GM20431 (cell line): ENCODE data around the gene TAS2R5.
"Not testable (repeated sequence)": the region's sequence is repeated elsewhere in the genome, so short reads cannot be mapped to it uniquely, and the experiment has no call there.

ENCODE experiments used
- in situ Hi-C: fragments of 300-500 bp; cut with MseI, MboI; formaldehyde crosslinking; loops from one replicate; pipeline ENCODE4 v1.15.0; 2020; ENCODE audit warnings: low sequenced_read_pairs; ENCODE audit not compliant: unreplicated experiment

TAS2R5 gene, protein sequence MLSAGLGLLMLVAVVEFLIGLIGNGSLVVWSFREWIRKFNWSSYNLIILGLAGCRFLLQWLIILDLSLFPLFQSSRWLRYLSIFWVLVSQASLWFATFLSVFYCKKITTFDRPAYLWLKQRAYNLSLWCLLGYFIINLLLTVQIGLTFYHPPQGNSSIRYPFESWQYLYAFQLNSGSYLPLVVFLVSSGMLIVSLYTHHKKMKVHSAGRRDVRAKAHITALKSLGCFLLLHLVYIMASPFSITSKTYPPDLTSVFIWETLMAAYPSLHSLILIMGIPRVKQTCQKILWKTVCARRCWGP

GRCh38 chr7:141789917-141790316, at the start of gene TAS2R5:
Gene TAS2R5 (plus strand): TSS chr7:141790217. CDS start chr7:141790362, 145 bp downstream.
- in situ Hi-C loops = no loop called here

- in situ Hi-C loops = no loop called here
Measured at GRCh38 chr7:141742229-141742628, 47.8 kb upstream of the TAS2R5 start.

DNA sequence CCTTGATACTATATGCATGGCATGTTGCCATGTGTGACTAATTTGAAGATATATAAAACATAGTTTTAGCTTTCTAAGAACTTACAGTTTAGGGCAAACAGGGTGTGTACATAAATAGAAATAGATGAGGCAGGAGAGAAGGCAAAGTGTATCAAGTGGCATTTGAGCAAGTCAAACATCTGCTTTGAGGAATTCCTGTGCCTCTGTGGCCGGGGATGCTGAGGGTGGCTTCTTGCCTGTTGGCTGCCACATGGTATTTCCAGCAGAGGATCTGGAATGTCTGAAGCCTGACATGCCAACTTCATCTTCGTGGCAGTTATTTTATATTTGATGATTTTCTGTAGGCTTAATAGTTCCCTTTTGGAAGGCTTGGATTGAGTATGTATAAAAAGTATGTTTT, 45.9 kb upstream of the TAS2R5 start:
- in situ Hi-C loops = no loop called here

GRCh38 chr7:141748396-141748795, 41.6 kb upstream of the TAS2R5 start:
- in situ Hi-C loops = no loop called here

DNA sequence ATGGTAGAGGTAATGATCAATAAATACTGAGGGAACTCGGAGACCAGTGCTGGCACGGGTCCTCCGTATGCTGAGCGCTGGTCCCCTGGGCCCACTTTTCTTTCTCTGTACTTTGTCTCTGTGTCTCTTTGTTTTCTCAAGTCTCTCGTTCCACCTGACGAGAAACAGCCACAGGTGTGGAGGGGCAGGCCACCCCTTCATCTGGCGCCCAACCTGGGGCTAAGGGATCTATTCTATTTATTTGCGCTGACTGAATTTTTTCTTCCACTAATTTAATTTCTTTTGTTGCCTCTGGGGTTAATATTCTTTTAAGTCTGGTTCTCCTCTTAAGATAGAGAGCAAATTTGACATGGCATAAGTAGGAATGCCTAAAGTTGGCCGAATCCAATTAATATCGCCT, 38.1 kb upstream of the TAS2R5 start:
- in situ Hi-C loops = not testable (repeated sequence)

DNA sequence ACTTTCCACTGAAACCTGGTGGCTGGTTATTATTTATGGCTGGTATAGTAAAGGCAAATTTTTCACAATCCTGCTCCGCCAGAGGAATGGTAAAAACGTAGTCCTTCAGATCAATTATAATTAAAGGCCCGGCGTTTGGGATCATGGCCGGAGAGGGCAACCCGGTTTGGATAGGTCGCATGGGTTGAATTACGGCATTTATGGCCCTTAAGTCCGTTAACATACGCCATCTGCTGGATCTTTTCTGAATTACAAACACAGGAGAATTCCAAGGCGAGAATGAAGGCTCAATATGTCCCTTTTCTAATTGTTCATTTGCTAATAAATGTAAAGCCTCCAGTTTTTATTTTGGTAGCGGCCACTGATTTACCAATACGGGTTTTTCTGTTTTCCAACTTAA, 37.4 kb upstream of the TAS2R5 start:
- in situ Hi-C loops = no loop called here

DNA sequence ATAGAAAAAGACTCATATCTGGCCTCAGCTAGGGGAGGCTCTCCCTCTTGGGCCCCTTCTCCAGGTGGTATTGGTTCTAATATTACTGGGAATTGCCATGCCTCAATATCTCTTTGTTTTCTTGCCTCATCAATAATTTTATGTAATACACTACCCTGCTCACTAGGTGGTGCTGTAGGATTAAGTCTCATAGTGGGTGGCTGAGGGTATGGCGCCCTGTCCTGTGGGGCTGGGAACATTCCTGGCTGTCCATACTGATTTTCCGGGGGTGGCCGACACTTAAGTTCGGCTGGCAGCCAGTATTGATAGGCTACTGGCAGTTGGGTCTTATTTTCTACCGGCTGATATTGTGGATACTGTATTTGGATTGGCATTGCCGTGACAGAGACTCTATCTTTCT, 35.1 kb upstream of the TAS2R5 start:
- in situ Hi-C loops = no loop called here

DNA sequence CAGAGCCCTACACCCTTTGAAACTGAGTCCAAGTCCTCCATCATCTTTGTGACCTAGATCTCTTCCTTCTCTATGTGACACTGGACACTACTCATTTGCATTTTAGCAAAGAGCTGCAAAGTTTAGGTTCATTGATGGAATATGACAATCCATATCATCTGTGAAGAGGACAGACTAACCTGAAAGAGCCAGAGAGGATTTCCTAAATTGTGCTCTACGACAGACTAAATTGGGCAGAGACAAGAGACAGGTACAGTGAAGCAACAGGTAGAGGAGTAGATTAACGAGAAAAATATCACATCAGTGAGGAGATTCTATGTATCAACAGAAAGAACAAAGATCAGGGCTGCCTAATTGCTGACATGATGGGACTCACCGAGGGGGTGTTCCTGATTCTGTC, 26.2 kb upstream of the TAS2R5 start, which contains the start of gene TAS2R3:
Gene TAS2R3 (plus strand): TSS at position 301 of the 400 bp plus-strand sequence. CDS start 62 bp downstream, at position 363.
- in situ Hi-C loops = no loop called here

DNA sequence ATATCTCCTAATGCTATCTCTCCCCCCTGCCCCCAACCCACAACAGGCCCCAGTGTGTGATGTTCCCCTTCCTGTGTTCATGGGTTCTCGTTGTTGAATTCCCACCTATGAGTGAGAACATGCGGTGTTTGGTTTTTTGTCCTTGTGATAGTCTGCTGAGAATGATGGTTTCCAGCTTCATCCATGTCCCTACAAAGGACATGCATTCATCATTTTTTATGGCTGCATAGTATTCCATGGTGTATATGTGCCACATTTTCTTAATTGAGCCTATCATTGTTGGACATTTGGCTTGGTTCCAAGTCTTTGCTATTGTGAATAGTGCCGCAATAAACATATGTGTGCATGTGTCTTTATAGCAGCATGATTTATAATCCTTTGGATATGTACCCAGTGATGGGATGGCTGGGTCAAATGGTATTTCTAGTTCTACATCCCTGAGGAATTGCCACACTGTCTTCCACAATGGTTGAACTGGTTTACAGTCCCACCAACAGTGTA, 19.9 kb upstream of the TAS2R5 start:
- in situ Hi-C loops = not testable (repeated sequence)

DNA sequence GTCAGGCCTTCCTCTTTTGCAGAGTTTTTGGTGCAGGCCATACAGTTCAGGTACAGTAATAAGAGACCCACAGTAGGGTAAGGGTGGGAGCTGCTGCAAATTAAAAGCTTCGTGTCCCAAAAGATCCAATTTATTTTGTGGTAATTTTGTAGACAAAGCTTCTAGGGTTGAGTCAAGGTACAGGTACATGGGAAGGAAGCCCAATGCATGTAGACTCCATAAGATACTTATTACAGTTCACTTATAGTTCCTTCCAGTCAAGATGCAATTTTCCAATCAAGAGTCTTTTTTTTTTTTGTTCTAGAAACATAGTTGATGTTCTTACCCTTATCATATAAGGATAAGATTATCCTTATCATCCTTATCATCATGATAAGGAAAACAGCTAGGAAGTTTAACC, 13.6 kb upstream of the TAS2R5 start, which contains the start of gene TAS2R4:
Gene TAS2R4 (plus strand): TSS at position 301 of the 400 bp plus-strand sequence. CDS start 1,815 bp downstream, outside the sequence.
- in situ Hi-C loops = no loop called here

DNA sequence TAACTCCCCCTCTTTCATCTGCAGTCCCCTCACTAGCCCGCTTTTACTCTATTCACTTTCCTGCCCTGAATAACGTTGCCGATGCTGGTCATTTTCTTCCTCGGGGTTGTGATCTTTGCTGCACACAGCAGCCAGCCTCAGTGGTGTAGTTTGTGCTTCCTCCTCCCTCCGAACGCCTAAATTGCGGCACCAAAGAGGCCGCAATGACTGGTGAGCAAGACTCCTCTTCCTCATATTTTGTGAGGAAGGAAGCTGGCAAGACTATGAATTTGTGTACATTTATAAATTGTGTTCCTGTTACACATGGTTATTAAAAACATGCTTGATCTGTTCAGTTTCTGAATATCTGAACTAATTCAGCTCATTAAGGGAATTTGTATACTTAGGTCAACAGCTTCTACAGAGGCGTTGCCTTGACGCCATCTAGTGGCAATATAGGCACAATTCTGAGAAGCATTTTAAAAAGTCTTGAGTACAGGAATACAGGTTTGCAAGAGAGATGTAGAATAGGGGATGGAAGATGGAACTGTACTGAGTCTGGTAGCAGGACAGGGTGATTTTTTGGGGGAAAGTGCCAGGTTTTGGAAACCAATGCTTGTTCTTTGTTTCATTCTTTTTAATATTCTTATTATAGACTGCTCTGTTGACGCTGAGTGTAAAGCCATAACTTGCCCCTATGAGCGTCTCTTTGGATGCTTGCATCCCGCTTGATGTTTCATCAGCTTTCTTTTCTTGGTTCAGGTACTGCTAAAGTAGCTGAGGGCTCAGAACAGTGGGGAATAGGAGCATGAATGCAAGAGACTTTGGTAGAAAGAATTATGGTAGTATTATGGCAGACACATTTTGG, 4.1 kb upstream of the TAS2R5 start:
- in situ Hi-C loops = no loop called here

GRCh38 chr7:141788296-141788695, 1.7 kb upstream of the TAS2R5 start:
- in situ Hi-C loops = no loop called here

DNA sequence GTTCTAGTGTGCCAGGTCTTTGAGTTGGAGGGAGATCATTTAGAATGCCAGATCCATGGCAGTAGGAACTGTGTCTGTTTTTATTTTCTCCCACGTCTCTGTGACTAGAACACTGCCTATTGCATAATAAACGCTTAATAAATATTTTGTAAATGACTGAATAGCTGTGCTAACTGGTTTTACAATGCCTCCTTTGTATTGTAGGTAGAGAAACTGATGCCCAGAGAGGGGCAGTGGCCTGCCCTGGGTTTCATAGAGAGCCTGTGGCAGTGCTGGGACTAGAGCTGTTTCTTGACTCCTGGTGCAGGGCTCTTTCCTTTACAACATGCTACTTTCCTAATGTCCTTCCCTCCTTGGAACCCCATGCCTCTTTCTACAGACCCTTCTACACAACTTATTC, 2.5 kb downstream of the TAS2R5 start:
- in situ Hi-C loops = no loop called here

- in situ Hi-C loops = no loop called here
Measured at GRCh38 chr7:141820067-141820466, 30.1 kb downstream of the TAS2R5 start.

- in situ Hi-C loops = not testable (repeated sequence)
Measured at GRCh38 chr7:141822432-141822831, 32.4 kb downstream of the TAS2R5 start.

DNA sequence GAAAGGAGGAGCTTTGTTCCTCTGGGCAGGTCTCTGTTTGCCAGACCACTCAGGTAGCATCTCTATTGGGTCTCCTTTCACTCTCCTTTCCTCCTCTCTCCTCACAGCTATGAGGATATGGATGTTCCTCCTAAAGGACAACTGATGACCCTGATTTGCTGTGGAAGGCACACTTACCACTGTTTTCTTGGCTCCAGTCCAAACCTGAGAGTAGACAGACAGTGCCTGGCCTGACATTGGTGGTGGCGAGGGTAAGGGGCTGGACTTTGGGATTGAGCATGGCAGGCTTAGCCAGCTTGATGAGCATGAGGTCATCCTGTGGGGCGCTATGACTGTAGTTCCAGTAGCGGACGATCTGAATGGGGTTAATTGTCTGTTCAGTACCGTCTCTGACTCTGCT, 47.7 kb downstream of the TAS2R5 start:
- in situ Hi-C loops = no loop called here

GRCh38 chr7:141838581-141838980, 48.6 kb downstream of the TAS2R5 start:
- in situ Hi-C loops = no loop called here

DNA sequence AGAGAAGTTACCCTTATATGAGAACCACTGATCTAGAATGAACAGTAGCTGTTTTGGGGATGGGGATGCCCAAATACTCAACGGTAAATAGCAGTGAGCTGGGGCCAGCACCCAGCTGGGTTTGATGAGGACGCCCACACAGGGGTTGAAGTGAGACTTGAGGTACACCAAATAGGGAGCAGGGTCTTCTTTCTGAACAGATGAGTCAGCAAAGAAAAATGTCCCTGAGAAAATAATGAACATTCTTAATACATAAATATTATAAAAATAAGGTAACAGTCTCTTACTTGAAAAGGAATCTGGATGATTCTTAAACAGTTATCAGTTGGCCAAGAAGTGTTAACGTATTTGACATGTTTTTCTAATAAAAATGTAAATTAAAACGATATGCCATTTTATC, 49.2 kb downstream of the TAS2R5 start:
- in situ Hi-C loops = no loop called here

DNA sequence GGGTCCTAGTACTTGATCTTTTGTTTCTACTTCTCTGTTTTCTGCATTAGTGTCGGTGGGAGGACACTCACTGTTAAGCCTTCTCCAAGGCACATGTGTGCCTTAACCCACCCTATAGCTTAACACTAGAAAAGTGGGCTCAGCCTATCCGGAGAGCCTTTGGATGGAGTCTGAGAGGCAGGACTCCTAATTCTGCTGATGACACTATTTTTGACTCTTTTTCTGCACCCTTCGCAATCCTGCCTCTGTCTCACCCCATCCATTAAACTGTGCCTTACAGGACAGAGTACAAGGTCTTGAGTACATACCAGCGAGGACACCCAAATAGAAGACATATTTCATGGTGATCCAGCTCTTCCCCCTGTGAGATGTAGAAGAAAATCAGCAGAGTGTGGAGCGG, 50.7 kb downstream of the TAS2R5 start:
- in situ Hi-C loops = no loop called here
